ENCODE measurements around the gene PIK3R2. TPM values are rescaled to one million over a fixed set of nuclear protein-coding genes. Genes with fewer than 3 reads are reported as not detected.

The PIK3R2 gene
- total and polyA plus RNA-seq, 2 of the 13 experiments (the other 11 are each of a cell fraction or from before 2014, with no cell fraction given): 18.6 to 25.3 TPM

GRCh38 chr19:18192673-18193387 is 39.9 kb downstream of the PIK3R2 start, which contains the start of gene MPV17L2 (continued):
- no peak for TF ChIP-seq HNF1A (IDR thresholded peaks at IDR 0.05; ENCODE audit: low read depth)
- no peak for TF ChIP-seq HNF1A (CRISPR knock-in tag; IDR thresholded peaks at IDR 0.05; ENCODE audit: borderline replicate concordance)
- TF ChIP-seq ZNF709 (CRISPR knock-in tag; IDR thresholded peaks at IDR 0.05): no peak
- TF ChIP-seq, protein P1, sequence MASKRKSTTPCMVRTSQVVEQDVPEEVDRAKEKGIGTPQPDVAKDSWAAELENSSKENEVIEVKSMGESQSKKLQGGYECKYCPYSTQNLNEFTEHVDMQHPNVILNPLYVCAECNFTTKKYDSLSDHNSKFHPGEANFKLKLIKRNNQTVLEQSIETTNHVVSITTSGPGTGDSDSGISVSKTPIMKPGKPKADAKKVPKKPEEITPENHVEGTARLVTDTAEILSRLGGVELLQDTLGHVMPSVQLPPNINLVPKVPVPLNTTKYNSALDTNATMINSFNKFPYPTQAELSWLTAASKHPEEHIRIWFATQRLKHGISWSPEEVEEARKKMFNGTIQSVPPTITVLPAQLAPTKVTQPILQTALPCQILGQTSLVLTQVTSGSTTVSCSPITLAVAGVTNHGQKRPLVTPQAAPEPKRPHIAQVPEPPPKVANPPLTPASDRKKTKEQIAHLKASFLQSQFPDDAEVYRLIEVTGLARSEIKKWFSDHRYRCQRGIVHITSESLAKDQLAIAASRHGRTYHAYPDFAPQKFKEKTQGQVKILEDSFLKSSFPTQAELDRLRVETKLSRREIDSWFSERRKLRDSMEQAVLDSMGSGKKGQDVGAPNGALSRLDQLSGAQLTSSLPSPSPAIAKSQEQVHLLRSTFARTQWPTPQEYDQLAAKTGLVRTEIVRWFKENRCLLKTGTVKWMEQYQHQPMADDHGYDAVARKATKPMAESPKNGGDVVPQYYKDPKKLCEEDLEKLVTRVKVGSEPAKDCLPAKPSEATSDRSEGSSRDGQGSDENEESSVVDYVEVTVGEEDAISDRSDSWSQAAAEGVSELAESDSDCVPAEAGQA (IDR thresholded peaks at IDR 0.05; ENCODE audit: low read depth): 0 out of 2 replicates have a peak, but pooled peaks have one; percentile 15
- TF ChIP-seq, protein P1 (CRISPR knock-in tag; IDR thresholded peaks at IDR 0.05; ENCODE audit: borderline replicate concordance): no peak
- TF ChIP-seq POLR2A (IDR thresholded peaks at IDR 0.05; ENCODE audit: insufficient read depth in 1 of 2, low read depth in 2 of 2, low read length in 2 of 2): peak; percentile 66 to 85
- TF ChIP-seq LRRFIP1 (CRISPR knock-in tag; conservative IDR thresholded peaks at IDR 0.05): no peak
- no peak for TF ChIP-seq STAG1 (CRISPR knock-in tag; IDR thresholded peaks at IDR 0.05)
- TF ChIP-seq PAX8 (CRISPR knock-in tag; IDR thresholded peaks at IDR 0.05; ENCODE audit: borderline replicate concordance): no peak
- TF ChIP-seq ZFP62 (CRISPR knock-in tag; IDR thresholded peaks at IDR 0.05): no peak
- no peak for TF ChIP-seq ZNF292 (CRISPR knock-in tag; IDR thresholded peaks at IDR 0.05; ENCODE audit: borderline replicate concordance, low read depth)
- TF ChIP-seq, protein P2, sequence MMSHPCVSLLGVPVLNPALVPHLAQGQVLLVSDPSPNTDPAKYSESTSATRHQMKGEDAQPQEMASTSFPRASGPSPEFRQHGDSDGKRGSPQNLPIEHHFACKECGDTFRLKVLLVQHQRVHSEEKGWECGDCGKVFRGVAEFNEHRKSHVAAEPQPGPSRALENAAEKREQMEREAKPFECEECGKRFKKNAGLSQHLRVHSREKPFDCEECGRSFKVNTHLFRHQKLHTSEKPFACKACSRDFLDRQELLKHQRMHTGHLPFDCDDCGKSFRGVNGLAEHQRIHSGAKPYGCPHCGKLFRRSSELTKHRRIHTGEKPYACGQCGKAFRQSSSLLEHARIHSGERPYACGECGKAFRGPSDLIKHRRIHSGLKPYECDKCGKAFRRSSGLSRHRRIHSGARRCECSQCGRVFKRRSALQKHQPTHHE (CRISPR knock-in tag; IDR thresholded peaks at IDR 0.05; ENCODE audit: borderline replicate concordance): no peak
- TF ChIP-seq BRCA1 (CRISPR knock-in tag; IDR thresholded peaks at IDR 0.05): no peak
- peak; percentile 8; the same call in 1 of the 2 replicates for TF ChIP-seq TFDP1 (CRISPR knock-in tag; IDR thresholded peaks at IDR 0.05; ENCODE audit: borderline replicate concordance)
